Nephron (organoid): ENCODE results near the gene TIMM13.

Experiments
- H3K27ac Mint-ChIP-seq, 3 experiments: 2 replicates each; pipeline ENCODE4 v1.8.0; 2020; ENCODE audit warnings: mixed read lengths in 3 of 3, mild to moderate bottlenecking in 2 of 3, moderate library complexity in 1 of 3
- H3K27me3 Mint-ChIP-seq: 2 replicates; pipeline ENCODE4 v1.8.0; 2021; ENCODE audit warnings: low read depth, mild to moderate bottlenecking, moderate library complexity, mixed read lengths
- H3K36me3 Mint-ChIP-seq: 2 replicates; pipeline ENCODE4 v1.8.0; 2020; ENCODE audit warnings: low read depth, mixed read lengths
- H3K4me1 Mint-ChIP-seq: 2 replicates; pipeline ENCODE4 v1.8.0; 2020; ENCODE audit warnings: mixed read lengths
- H3K4me3 Mint-ChIP-seq, 3 experiments: 2 replicates each; pipeline ENCODE4 v1.8.0; 2020; ENCODE audit warnings: mild to moderate bottlenecking in 3 of 3, mixed read lengths in 3 of 3, moderate library complexity in 2 of 3
- H3K9me3 Mint-ChIP-seq: 2 replicates; pipeline ENCODE4 v1.8.0; 2020; ENCODE audit warnings: mixed read lengths
- TF ChIP-seq, protein P1 (sequence below), 3 experiments: fragments of 200-600 bp; sonication (generic); IDR thresholded peaks; one replicate each; pipeline ENCODE4 v1.5.0; 2021; ENCODE audit warnings: antibody characterized with exemption in 3 of 3; ENCODE audit not compliant: unreplicated experiment in 3 of 3

Gene TIMM13

DNA sequence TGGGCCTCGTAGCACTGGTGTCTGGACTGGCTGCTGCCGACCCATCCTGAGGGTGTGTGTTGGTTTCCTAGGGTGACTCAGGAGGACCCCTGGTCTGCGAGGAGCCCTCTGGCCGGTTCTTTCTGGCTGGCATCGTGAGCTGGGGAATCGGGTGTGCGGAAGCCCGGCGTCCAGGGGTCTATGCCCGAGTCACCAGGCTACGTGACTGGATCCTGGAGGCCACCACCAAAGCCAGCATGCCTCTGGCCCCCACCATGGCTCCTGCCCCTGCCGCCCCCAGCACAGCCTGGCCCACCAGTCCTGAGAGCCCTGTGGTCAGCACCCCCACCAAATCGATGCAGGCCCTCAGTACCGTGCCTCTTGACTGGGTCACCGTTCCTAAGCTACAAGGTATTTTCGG is 13.8 kb downstream of the TIMM13 start:
- TF ChIP-seq, protein P1, sequence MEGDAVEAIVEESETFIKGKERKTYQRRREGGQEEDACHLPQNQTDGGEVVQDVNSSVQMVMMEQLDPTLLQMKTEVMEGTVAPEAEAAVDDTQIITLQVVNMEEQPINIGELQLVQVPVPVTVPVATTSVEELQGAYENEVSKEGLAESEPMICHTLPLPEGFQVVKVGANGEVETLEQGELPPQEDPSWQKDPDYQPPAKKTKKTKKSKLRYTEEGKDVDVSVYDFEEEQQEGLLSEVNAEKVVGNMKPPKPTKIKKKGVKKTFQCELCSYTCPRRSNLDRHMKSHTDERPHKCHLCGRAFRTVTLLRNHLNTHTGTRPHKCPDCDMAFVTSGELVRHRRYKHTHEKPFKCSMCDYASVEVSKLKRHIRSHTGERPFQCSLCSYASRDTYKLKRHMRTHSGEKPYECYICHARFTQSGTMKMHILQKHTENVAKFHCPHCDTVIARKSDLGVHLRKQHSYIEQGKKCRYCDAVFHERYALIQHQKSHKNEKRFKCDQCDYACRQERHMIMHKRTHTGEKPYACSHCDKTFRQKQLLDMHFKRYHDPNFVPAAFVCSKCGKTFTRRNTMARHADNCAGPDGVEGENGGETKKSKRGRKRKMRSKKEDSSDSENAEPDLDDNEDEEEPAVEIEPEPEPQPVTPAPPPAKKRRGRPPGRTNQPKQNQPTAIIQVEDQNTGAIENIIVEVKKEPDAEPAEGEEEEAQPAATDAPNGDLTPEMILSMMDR (IDR thresholded peaks at IDR 0.05; ENCODE audit: unreplicated experiment in 3 of 3) = no peak
- Mint-ChIP-seq H3K36me3 (peaks cover 8% of the 10 kb centered on the region), H3K4me3 (no peak overlapping the region), H3K27ac (no peak overlapping the region), H3K27me3 (no peaks in the 10 kb centered on the region), H3K9me3 (peaks cover 12% of the 10 kb centered on the region), H3K4me1 (no peaks in the 10 kb centered on the region)

DNA sequence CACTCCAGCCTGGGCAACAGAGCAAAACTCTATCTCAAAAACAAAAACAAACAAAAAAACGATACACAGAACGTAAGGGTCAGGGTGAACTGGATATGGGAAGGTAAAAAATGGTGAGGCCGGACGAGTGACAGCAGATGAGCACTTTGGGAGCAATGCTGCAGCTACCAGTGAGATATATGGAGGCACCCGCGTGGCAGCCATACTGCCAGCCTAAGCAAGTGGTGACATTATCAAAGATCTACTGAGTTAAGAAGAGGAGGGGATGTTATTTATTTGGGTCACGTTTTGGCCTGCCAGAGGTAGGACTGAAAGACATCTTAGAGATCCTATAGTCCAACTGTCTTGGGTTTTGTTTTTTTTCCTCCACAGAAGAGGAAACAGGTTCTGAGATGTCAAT is 14.2 kb downstream of the TIMM13 start:
- Mint-ChIP-seq H3K36me3 (peaks cover 8% of the 10 kb centered on the region), H3K27me3 (no peaks in the 10 kb centered on the region), H3K27ac (no peak overlapping the region), H3K4me3 (no peak overlapping the region), H3K4me1 (no peaks in the 10 kb centered on the region), H3K9me3 (peaks cover 12% of the 10 kb centered on the region)
- TF ChIP-seq, protein P1 (IDR thresholded peaks at IDR 0.05; ENCODE audit: unreplicated experiment in 3 of 3) = no peak

DNA sequence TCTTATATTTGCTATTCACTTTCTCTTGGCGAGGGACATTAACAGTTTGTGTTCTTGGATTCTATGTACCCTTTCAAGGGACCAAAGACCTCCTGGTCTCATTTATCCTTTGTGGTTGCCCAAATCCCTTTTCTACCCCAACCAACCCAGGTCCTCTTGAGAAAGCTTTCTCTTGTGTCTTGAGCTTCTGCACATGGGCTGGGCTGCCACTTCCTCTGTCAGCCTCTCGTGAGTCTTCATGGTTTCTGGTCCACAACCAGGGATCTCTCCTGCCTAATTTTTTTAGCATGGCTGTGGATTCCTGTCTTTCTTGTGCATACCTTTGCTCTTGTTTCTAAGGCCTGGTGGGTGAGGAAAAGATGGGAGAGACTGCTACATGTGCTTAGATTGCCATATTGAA is 14.9 kb downstream of the TIMM13 start:
- Mint-ChIP-seq H3K36me3 (peaks cover 3% of the 10 kb centered on the region), H3K27ac (no peak overlapping the region), H3K27me3 (no peaks in the 10 kb centered on the region), H3K4me3 (no peak overlapping the region), H3K9me3 (peaks cover 12% of the 10 kb centered on the region), H3K4me1 (no peaks in the 10 kb centered on the region)
- TF ChIP-seq, protein P1 (IDR thresholded peaks at IDR 0.05; ENCODE audit: unreplicated experiment in 3 of 3) = no peak

DNA sequence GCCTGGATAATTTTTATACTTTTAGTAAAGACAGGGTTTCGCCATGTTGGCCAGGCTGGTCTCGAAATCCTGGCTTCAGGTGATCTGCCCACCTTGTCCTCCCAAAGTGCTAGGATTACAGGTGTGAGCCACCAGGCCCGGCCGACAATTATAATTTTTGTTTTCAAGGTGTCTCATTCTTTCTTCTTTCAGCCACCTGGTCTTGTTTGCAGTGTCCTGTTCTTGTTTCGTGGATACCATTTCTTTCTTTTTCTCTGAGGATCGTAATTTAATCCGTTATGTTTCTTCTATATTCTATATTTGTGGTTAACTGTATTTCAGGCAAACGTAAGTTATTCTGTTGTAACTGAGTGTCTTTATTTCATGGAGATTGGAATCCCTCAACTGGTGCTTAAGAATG is 15.7 kb downstream of the TIMM13 start:
- no peak overlapping the region for H3K4me3 Mint-ChIP-seq
- no peak overlapping the region for H3K27ac Mint-ChIP-seq
- peaks cover 3% of the 10 kb centered on the region for H3K36me3 Mint-ChIP-seq
- TF ChIP-seq, protein P1 (IDR thresholded peaks at IDR 0.05; ENCODE audit: unreplicated experiment in 3 of 3) = no peak
- H3K9me3 Mint-ChIP-seq = peaks cover 12% of the 10 kb centered on the region
- no peaks in the 10 kb centered on the region for H3K27me3 Mint-ChIP-seq
- H3K4me1 Mint-ChIP-seq = no peaks in the 10 kb centered on the region

DNA sequence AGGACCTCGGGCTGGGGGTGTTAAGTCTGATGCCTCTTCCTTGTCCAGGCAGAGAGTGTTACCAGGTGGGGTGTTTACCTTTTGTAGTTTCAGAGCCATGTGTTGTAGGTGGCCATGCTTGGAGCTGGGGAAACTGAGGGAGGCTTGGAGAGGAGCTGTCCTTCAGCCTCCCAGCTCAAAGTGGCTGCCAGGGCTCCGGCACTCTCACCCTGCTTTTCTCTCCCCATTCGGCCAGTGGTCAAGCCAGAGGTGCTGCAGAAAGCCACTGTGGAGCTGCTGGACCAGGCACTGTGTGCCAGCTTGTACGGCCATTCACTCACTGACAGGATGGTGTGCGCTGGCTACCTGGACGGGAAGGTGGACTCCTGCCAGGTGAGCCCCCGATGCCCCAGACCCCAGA is 17.4 kb downstream of the TIMM13 start:
- Mint-ChIP-seq H3K4me3 (no peak overlapping the region), H3K27me3 (no peaks in the 10 kb centered on the region), H3K36me3 (peaks cover 3% of the 10 kb centered on the region), H3K9me3 (peaks cover 12% of the 10 kb centered on the region), H3K27ac (no peak overlapping the region), H3K4me1 (no peaks in the 10 kb centered on the region)
- TF ChIP-seq, protein P1 (IDR thresholded peaks at IDR 0.05; ENCODE audit: unreplicated experiment in 3 of 3) = no peak

DNA sequence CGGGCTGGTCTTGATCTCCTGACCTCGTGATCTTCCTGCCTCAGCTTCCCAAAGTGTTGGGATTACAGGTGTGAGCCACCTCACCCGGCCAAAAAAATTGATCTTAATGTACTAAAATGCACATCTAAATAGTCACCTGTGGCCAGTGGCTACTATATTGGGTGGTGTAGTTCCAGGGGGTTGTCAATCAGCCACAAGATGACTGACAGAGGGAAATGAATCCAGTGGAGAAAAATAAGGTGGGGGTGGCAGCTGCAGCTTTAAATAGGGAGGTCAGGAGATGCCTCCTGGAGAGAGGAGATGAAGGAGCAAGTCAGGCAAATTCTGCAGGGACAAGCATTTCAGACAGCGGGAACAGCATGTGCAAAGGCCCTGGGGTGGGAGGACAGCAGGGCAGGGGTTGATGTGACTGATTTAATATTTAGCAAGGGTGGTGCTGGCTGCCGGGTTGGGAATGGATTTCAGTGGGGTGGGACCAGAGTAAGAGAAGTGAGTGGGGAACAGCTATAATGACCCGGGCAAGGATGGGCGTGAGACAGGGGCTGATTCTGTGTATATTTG is 18.0 kb downstream of the TIMM13 start:
- peaks cover 12% of the 10 kb centered on the region for H3K9me3 Mint-ChIP-seq
- H3K27ac Mint-ChIP-seq = no peak overlapping the region
- H3K27me3 Mint-ChIP-seq = no peaks in the 10 kb centered on the region
- TF ChIP-seq, protein P1 (IDR thresholded peaks at IDR 0.05; ENCODE audit: unreplicated experiment in 3 of 3) = no peak
- no peaks in the 10 kb centered on the region for H3K4me1 Mint-ChIP-seq
- peaks cover 3% of the 10 kb centered on the region for H3K36me3 Mint-ChIP-seq
- H3K4me3 Mint-ChIP-seq = no peak overlapping the region
